HepG2 (cell line): ENCODE results near the gene MROH2A. TPM values are rescaled to one million over a fixed set of nuclear protein-coding genes. Genes with fewer than 3 reads are reported as not detected.

Source experiments
- ARID2 ChIP-seq: sonication (generic); formaldehyde crosslinking; IDR thresholded peaks from 2 replicates; pipeline ENCODE4 v1.8.1; 2022; ENCODE audit warnings: mild to moderate bottlenecking, missing genetic modification reagents, borderline replicate concordance
- ASH2L ChIP-seq: fragments of 300-600, 200-600 bp; sonication (generic); IDR thresholded peaks from 2 replicates; pipeline ENCODE4 v1.7.0; 2017; ENCODE audit warnings: low read depth, mild to moderate bottlenecking, moderate library complexity, mixed read lengths, low read length; ENCODE audit not compliant: insufficient read length
- BRCA1 ChIP-seq: sonication (generic); formaldehyde crosslinking; IDR thresholded peaks from 2 replicates; pipeline ENCODE4 v1.4.0; 2020; ENCODE audit warnings: missing genetic modification reagents
- HCFC1 ChIP-seq: fragments of 150-350 bp; IDR thresholded peaks from 2 replicates; pipeline ENCODE4 v1.6.1; 2014; ENCODE audit warnings: low read depth, low read length
- HNRNPH1 ChIP-seq: fragments of 200-400 bp; formaldehyde crosslinking; optimal IDR thresholded peaks from 2 replicates; pipeline ENCODE3; 2017; ENCODE audit warnings: mild to moderate bottlenecking, low read depth, low read length
- KLF15 ChIP-seq: sonication (generic); formaldehyde crosslinking; IDR thresholded peaks from 2 replicates; pipeline ENCODE4 v1.8.1; 2023; ENCODE audit warnings: borderline replicate concordance, mild to moderate bottlenecking, inconsistent platforms, missing genetic modification reagents, mixed read lengths
- KLF16 ChIP-seq, 2 experiments: sonication (generic) in 1 of 2; formaldehyde crosslinking in 1 of 2; IDR thresholded peaks; 2 replicates each; pipeline versions ENCODE4 v1.6.1 to v1.8.0; 2016 to 2023; ENCODE audit warnings: missing genetic modification reagents in 2 of 2, missing compliant biosample characterization in 1 of 2
- KLF6 ChIP-seq: IDR thresholded peaks from 2 replicates; pipeline ENCODE4 v1.8.0; 2016; ENCODE audit warnings: missing biosample characterization, missing genetic modification reagents
- KLF9 ChIP-seq: IDR thresholded peaks from 2 replicates; pipeline ENCODE4 v1.6.1; 2016; ENCODE audit warnings: low read depth
- RBFOX2 ChIP-seq: fragments of 200-400 bp; formaldehyde crosslinking; IDR thresholded peaks from 2 replicates; pipeline ENCODE4 v1.6.1; 2017; ENCODE audit warnings: low read depth, mild to moderate bottlenecking, low read length
- SATB2 ChIP-seq: sonication (generic); formaldehyde crosslinking; IDR thresholded peaks from 2 replicates; pipeline ENCODE4 v1.5.0; 2020; ENCODE audit warnings: missing genetic modification reagents
- STAT5B ChIP-seq: sonication (generic); formaldehyde crosslinking; IDR thresholded peaks from 2 replicates; pipeline ENCODE4 v1.4.0; 2020; ENCODE audit warnings: missing genetic modification reagents
- TCF7 ChIP-seq: sonication (generic); IDR thresholded peaks from 2 replicates; pipeline ENCODE4 v1.6.1; 2016; ENCODE audit warnings: antibody characterized with exemption, low read depth
- ZFP82 ChIP-seq: sonication (generic); formaldehyde crosslinking; IDR thresholded peaks from 2 replicates; pipeline ENCODE4 v1.5.1; 2020; ENCODE audit warnings: mild to moderate bottlenecking, missing genetic modification reagents, borderline replicate concordance
- ZNF274 ChIP-seq: sonication (generic); formaldehyde crosslinking; IDR thresholded peaks from 2 replicates; pipeline ENCODE4 v1.5.1; 2020; ENCODE audit warnings: mild to moderate bottlenecking, missing genetic modification reagents
- ZNF619 ChIP-seq: sonication (generic); formaldehyde crosslinking; IDR thresholded peaks from 2 replicates; pipeline ENCODE4 v1.4.0; 2020; ENCODE audit warnings: mild to moderate bottlenecking, missing genetic modification reagents
- ZNF776 ChIP-seq: sonication (generic); formaldehyde crosslinking; IDR thresholded peaks from 2 replicates; pipeline ENCODE4 v1.4.0; 2020; ENCODE audit warnings: mild to moderate bottlenecking, missing genetic modification reagents
- ZSCAN21 ChIP-seq: sonication (generic); formaldehyde crosslinking; IDR thresholded peaks from 2 replicates; pipeline ENCODE4 v1.8.0; 2022; ENCODE audit warnings: mild to moderate bottlenecking, missing genetic modification reagents, moderate library complexity, borderline replicate concordance
- polyA plus RNA-seq, 8 experiments: library from polyadenylated mRNA; depleted of rRNA in 3 of 8; stranded (reverse) in 7 of 8; unstranded in 1 of 8; fragments of >200 nt; fragmentation: Illumina TruSeq in 4 of 8; extraction: Trizol in 4 of 8; gene quantifications; 2 replicates each; pipeline versions ENCODE4 v1.2.1 to v1.2.3, GENCODE V29; 2011 to 2016; ENCODE audit warnings: low read depth in 4 of 8, missing spikeins in 1 of 8, mixed read lengths in 1 of 8; ENCODE audit not compliant: insufficient read depth in 1 of 8
- total RNA-seq, 5 experiments: library from RNA; depleted of rRNA; stranded (reverse); fragments of >200 nt; fragmentation: Illumina TruSeq; extraction: Trizol; gene quantifications; 2 replicates each; pipeline ENCODE4 v1.2.3, GENCODE V29; 2016; ENCODE audit warnings: low read depth in 1 of 5
- TF ChIP-seq, protein P1 (sequence below): sonication (generic); formaldehyde crosslinking; IDR thresholded peaks from 2 replicates; pipeline ENCODE4 v1.4.0; 2020; ENCODE audit warnings: mild to moderate bottlenecking, missing genetic modification reagents, borderline replicate concordance
- TF ChIP-seq, protein P2 (sequence below): sonication (generic); formaldehyde crosslinking; IDR thresholded peaks from 2 replicates; pipeline ENCODE4 v1.4.0; 2020; ENCODE audit warnings: mild to moderate bottlenecking, missing genetic modification reagents
- TF ChIP-seq, protein P3 (sequence below): sonication (generic); formaldehyde crosslinking; IDR thresholded peaks from 2 replicates; pipeline ENCODE4 v1.8.0; 2023; ENCODE audit warnings: mild to moderate bottlenecking, missing genetic modification reagents

MROH2A gene
- total and polyA plus RNA-seq, 2 of the 13 experiments (the other 11 are each of a cell fraction or from before 2014, with no cell fraction given): 0.03 to 0.04 TPM

DNA sequence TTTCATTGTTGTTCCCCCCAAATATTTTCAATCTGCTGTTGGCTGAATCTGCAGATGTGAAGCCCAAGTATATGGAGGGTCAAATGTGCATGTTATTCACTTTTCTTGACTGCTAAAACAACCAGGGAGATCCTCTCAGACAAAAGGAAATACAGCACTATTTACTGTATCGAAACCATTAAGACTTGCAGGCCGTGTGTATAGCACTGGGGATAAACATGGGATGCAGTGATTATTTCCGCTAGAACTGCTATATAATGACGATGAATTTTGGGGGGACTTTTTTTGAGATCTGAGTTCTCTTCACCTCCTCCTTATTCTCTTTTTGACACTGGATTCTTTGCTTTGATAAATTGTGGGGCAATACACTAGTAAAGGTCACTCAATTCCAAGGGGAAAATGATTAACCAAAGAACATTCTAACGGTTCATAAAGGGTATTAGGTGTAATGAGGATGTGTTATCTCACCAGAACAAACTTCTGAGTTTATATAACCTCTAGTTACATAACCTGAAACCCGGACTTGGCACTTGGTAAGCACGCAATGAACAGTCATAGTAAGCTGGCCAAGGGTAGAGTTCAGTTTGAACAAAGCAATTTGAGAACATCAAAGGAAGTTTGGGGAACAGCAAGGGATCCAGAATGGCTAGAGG is 21.6 kb upstream of the MROH2A start (continued):
- TF ChIP-seq, protein P1, sequence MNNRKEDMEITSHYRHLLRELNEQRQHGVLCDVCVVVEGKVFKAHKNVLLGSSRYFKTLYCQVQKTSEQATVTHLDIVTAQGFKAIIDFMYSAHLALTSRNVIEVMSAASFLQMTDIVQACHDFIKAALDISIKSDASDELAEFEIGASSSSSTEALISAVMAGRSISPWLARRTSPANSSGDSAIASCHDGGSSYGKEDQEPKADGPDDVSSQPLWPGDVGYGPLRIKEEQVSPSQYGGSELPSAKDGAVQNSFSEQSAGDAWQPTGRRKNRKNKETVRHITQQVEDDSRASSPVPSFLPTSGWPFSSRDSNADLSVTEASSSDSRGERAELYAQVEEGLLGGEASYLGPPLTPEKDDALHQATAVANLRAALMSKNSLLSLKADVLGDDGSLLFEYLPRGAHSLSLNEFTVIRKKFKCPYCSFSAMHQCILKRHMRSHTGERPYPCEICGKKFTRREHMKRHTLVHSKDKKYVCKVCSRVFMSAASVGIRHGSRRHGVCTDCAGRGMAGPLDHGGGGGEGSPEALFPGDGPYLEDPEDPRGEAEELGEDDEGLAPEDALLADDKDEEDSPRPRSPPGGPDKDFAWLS (CRISPR knock-in tag): no peak
- TF ChIP-seq ZFP82 (CRISPR knock-in tag) (no peak), KLF6 (CRISPR knock-in tag) (no peak), KLF9 (0 out of 2 replicates have a peak, but pooled peaks have one; percentile 33), TCF7 (peak; percentile 100), KLF16 (CRISPR knock-in tag; IDR thresholded peaks at IDR 0.05) (peak in 1 of 2 experiments; percentile 88; a peak in 2 of 4 replicates), SATB2 (CRISPR knock-in tag) (0 out of 2 replicates have a peak, but pooled peaks have one; percentile 63), ZNF619 (CRISPR knock-in tag) (no peak), HNRNPH1 (no peak), BRCA1 (CRISPR knock-in tag) (no peak), ASH2L (peak; percentile 70), ARID2 (no peak), STAT5B (CRISPR knock-in tag) (peak; percentile 32; the same call in 1 of the 2 replicates), HCFC1 (no peak), RBFOX2 (no peak), ZNF776 (CRISPR knock-in tag) (no peak), KLF15 (CRISPR knock-in tag) (0 out of 2 replicates have a peak, but pooled peaks have one; percentile 27), ZSCAN21 (CRISPR knock-in tag) (0 out of 2 replicates have a peak, but pooled peaks have one; percentile 51), ZNF274 (CRISPR knock-in tag) (no peak)
- TF ChIP-seq, protein P2, sequence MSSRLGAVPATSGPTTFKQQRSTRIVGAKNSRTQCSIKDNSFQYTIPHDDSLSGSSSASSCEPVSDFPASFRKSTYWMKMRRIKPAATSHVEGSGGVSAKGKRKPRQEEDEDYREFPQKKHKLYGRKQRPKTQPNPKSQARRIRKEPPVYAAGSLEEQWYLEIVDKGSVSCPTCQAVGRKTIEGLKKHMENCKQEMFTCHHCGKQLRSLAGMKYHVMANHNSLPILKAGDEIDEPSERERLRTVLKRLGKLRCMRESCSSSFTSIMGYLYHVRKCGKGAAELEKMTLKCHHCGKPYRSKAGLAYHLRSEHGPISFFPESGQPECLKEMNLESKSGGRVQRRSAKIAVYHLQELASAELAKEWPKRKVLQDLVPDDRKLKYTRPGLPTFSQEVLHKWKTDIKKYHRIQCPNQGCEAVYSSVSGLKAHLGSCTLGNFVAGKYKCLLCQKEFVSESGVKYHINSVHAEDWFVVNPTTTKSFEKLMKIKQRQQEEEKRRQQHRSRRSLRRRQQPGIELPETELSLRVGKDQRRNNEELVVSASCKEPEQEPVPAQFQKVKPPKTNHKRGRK (CRISPR knock-in tag): no peak
- TF ChIP-seq, protein P3, sequence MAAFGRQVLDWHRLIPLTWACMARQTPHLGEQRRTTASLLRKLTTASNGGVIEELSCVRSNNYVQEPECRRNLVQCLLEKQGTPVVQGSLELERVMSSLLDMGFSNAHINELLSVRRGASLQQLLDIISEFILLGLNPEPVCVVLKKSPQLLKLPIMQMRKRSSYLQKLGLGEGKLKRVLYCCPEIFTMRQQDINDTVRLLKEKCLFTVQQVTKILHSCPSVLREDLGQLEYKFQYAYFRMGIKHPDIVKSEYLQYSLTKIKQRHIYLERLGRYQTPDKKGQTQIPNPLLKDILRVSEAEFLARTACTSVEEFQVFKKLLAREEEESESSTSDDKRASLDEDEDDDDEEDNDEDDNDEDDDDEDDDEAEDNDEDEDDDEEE (CRISPR knock-in tag): no peak
